Hematopoietic multipotent progenitor cell (in vitro differentiated cells): Measurements from ENCODE around the gene PDAP1. TPM values are rescaled to one million over a fixed set of nuclear protein-coding genes. Genes with fewer than 3 reads are reported as not detected.
"Not testable (repeated sequence)": the region's sequence is repeated elsewhere in the genome, so short reads cannot be mapped to it uniquely, and the experiment has no call there.

Source experiments
- DNase-seq, 3 donors: peaks; one replicate each; pipeline ENCODE4 v3.0.0-alpha.2; 2011 to 2015; ENCODE audit warnings: low read depth in 2 of 3, low spot score in 2 of 3
- total RNA-seq: library from RNA; depleted of rRNA; stranded (reverse); fragments of >200 nt; gene quantifications from one replicate; pipeline ENCODE4 v1.2.3, GENCODE V29; 2012

PDAP1 gene
- total RNA-seq, 1 donor, result 14.3 TPM

GRCh38 chr7:99380032-99380822 is 28.2 kb downstream of the PDAP1 start:
- peak in 2 of 3 donors; percentile 75 to 76 for DNase-seq

GRCh38 chr7:99379693-99380031 is 28.7 kb downstream of the PDAP1 start:
- not testable (repeated sequence) for DNase-seq

GRCh38 chr7:99379043-99379577 is 29.3 kb downstream of the PDAP1 start:
- DNase-seq, result peak in 2 of 3 donors; percentile 73 to 82

GRCh38 chr7:99375070-99375807 is 33.2 kb downstream of the PDAP1 start:
- peak in 2 of 3 donors; percentile 66 to 70 for DNase-seq

GRCh38 chr7:99374111-99375064 is 34.0 kb downstream of the PDAP1 start, which contains the start of gene ARPC1B:
Gene ARPC1B (plus strand): TSS chr7:99374730. CDS start chr7:99385715, 10,985 bp downstream.
- DNase-seq, result peak; percentile 67 to 86 (median 83)

- no peak for DNase-seq
Measured at GRCh38 chr7:99373091-99374066, 35.0 kb downstream of the PDAP1 start.

DNA sequence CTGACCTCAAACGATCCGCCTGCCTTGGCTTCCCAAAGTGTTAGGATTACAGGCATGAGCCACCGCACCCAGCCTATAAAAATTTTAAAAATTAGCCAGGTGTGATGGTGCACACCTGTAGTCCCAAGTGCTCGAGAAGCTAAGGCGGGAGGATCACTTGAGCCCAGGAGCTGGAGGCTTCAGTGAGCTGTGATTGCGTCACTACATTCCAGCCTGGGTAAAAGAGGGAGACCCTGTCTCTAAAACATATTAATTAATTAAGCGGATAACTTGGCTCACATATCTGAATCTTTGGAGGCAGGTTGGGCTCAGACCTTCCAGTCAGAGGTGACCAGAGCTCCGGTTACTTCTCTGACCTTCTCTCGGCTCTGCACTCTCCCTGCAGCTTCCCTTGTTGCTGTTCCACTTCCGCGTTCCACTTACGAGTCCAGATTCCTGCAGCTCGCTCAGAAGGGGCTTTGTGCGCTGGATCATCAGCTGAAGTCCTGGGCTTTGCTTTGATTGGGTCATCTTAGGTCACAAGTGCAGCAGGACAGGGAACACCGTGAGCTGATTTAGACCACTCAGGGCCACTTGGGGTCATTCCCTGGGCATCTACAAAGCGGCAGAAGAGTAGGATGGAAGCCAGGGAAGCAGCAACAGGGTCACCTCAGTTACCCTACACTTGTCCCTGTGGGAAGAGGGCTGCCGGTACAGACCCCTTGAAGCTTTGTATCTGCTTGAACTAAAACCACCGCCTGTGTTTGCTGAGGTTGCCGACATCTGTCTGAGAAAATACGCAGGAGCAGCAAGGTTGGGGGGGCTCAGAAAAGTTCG is 35.9 kb downstream of the PDAP1 start:
- no peak for DNase-seq

GRCh38 chr7:99371376-99371920 is 36.9 kb downstream of the PDAP1 start:
- no peak for DNase-seq

DNA sequence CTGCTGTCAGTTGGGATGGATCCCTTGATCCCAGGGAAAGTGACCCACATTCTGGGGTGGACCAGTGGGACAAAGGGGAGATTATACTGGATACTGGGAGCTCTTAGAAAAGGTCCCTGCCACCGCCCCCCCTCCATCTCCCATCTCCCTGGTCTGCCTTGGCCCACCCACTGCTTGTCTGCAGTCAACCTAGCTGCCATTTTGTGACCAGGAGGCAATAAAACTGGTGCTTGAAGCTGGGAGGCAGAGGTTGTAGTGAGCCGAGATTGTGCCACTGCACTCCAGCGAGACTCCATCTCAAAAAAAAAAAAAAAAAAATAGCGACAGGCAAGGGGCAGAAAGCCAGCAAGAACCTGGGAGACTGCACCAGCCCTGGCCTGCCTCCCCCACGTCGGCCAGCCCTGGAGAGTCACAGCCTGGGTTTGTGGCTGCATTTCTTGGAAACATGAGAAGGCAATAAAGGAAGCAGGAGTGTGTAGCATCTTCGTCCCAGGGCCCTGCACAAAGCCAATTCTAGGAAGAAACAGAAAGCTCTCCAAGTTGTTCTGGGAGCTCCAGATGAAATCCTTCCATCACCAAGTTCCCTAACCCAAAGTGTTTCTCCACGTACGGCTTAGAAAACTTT is 38.5 kb downstream of the PDAP1 start:
- DNase-seq, result no peak

GRCh38 chr7:99368750-99369389 is 39.5 kb downstream of the PDAP1 start:
- DNase-seq, result no peak

DNA sequence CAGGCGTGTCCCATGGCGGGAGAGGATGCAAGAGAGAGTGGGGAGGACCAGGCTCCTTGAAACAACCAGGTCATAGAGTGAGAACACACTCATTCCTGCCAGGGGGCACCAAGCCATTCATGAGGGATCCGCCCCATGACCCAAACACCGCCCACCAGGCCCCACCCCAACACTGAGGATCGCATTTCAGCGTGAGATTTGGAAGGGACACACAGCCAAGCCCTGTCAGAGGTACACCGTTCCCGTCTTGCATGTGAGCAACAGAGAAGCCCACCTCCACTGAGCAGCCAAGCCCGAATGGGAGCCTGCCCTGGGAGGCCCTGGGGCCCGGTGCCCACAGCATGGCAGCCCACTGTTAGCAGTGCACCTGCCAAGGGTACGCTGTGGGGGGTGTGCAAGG is 41.8 kb downstream of the PDAP1 start:
- no peak for DNase-seq

DNA sequence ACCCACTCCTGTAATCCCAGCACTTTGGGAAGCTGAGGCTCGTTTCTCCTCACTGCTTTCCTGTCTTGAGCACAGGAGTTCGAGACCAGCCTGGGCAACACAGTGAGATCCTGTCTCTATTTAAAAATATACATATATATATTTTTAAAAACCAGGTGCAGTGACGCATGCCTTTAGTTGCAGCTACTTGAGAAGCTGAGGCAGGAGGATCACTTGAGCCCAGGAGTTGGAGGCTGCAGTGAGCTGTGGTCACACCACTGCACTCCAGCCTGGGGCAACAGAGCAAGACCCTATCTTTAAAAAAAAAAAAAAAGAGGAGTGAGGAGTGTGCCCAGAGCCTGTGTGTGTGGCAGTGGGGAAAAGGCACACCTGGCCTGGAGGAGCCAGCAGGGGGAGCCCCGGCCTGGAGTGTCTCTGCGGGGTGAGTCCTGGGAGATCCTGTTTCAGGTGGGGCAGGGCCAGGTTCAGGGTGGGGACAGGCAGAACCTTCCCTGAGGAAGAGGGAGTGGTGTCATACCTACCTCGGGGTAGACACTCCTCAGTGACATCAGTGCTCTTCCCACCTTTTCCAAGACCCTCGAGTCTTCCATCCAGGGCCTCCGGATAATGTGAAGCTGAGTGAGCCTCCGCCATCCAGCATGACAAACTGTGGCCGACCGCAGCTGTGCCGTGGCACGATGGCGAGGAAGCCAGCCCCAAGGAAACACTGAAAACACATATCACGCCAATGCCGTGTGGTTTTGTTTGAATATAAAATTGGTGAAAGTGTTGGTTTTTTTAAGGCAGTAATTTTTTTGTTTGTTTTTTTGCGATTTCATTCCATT is 42.9 kb downstream of the PDAP1 start:
- peak in 2 of 3 donors; percentile 42 to 52 for DNase-seq

- no peak for DNase-seq
Measured at GRCh38 chr7:99363286-99363685, 45.1 kb downstream of the PDAP1 start.

GRCh38 chr7:99362801-99363200 is 45.6 kb downstream of the PDAP1 start:
- DNase-seq, result no peak

GRCh38 chr7:99359465-99360154 is 48.8 kb downstream of the PDAP1 start:
- no peak for DNase-seq

DNA sequence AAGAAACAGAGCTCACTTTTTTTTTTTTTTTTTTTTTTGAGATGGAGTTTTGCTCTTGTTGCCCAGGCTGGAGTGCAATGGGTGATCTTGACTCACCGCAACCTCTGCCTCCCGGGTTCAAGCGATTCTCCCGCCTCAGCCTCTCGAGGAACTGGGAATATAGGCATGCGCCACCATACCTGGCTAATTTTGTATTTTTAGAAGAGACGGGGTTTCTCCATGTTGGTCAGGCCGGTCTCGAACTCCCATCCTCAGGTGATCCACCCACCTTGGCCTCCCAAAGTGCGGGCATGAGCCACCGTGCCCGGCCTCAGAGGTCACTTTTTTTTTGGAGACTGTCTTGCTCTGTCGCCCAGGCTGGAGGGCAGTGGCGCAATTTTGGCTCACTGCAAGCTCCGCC is 49.9 kb downstream of the PDAP1 start:
- DNase-seq, result not testable (repeated sequence)
